HL-60 (cell line): ENCODE data around the gene HNF4A.

Experiments used
- CTCF ChIP-seq: IDR thresholded peaks from one replicate; pipeline ENCODE4 v1.5.1; 2011; ENCODE audit warnings: low read length, control low read depth, inconsistent platforms; ENCODE audit not compliant: insufficient read depth
- POLR2AphosphoS5 ChIP-seq: IDR thresholded peaks from 2 replicates; pipeline ENCODE4 v1.6.1; 2012; ENCODE audit warnings: low read depth

- no peak for TF ChIP-seq CTCF
- no peak for TF ChIP-seq POLR2AphosphoS5
Observed at GRCh38 chr20:44470327-44470726, 114.8 kb downstream of the HNF4A start.
